GM19372 (cell line): ENCODE results near the gene SMCO4.

Experiments
- ATAC-seq: cut with Tn5 transposase; IDR thresholded peaks from one replicate; pipeline ENCODE4 v1.9.1; 2021; ENCODE audit warnings: mild to moderate bottlenecking, low read depth, moderate library complexity; ENCODE audit not compliant: unreplicated experiment

SMCO4 gene

DNA sequence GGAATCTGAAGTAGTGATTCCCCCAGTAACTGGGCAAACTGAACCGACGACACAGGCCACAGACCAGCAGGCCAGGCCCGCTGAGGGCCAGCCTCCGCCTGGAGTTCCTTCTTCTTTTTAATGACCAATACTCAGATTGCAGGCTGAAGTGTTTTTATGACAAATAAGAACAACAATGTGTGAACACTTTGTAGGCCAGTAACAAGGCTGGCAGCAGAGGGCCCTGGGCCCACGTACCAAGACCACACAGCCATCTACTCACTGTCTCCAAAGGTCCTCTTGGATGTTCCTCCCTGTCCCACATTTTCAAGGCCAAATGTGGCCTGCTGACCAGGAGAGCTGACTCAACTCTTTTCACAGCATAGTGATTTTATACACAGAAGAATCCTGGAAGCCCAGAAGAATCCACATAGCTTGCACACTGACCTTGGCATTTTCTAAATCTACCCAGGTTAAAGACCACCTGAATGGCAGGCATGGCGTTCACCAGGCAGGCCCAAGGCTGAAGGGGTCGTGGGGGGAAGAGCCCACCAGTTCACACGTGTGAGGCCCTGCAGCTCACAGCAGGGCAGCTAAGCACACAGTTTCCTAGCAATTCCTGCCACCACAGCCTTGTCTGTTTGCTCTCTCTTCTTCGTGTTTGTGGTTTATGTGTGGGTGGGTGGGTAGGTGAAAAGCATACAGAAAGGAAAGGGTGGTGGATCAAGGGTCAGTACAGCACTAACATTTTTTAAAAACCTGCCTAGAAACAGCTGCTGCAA lies 13.3 kb downstream of the SMCO4 start:
- peak; percentile 53 for ATAC-seq

DNA sequence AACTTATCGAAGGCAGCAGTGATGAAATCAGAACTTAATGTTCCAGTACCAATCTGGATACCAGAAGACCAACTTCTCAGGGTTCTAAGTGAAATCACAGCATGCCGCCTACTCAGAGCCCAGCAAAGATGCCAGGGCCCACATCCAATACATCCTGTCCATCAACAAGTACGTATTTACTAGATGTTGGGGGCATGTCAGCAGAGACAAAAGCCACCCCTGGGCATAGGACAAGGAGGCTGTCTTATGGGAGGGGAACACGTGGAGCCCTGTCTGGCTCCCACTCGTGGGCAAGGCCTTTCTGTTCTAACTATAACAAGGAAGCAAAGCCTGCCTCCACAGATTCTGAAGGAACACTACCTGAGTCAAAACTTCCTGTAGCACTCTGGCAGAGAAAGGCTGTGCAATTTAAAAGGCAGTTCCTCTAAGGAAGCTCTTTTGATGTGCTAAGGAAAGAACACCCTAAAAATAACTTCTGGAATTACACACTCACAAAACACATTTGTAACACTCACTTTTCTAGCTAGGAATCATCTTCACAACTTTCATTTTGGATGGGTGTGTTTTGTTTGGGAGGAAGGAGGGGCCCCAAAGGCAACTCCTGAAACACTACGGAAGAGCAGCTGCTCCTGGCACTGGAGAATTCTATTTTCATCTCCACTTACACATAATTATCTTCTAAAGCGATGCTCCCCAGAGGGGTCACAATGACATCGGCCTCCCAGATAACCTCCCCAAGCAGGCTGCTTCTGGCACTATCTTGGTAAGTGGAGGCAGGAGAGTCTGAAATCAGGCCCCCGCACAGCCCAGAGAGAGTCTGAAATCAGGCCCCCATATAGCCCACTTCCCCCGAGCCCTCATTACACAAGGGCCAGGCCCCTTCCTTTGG lies 14.2 kb downstream of the SMCO4 start:
- ATAC-seq = no peak

DNA sequence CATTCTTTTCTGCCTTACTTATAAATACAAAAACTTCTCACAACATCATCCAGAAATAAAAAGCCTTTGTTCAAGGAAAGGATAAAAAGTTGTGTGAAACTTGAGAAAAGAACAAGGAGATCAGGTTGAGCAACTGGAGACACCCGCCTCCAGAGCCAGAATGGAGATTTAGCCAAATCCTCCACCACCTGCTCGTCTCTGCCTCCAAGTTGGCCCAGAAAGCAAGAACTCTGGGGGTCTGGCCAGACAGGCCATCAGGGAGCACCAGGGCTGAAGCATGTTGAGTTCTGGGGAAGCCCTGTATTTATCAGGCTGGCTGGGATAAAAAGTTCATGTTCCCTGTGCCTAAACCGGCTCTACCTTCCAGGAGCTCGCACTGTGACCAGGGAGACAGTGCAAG lies 14.9 kb downstream of the SMCO4 start:
- ATAC-seq = no peak

DNA sequence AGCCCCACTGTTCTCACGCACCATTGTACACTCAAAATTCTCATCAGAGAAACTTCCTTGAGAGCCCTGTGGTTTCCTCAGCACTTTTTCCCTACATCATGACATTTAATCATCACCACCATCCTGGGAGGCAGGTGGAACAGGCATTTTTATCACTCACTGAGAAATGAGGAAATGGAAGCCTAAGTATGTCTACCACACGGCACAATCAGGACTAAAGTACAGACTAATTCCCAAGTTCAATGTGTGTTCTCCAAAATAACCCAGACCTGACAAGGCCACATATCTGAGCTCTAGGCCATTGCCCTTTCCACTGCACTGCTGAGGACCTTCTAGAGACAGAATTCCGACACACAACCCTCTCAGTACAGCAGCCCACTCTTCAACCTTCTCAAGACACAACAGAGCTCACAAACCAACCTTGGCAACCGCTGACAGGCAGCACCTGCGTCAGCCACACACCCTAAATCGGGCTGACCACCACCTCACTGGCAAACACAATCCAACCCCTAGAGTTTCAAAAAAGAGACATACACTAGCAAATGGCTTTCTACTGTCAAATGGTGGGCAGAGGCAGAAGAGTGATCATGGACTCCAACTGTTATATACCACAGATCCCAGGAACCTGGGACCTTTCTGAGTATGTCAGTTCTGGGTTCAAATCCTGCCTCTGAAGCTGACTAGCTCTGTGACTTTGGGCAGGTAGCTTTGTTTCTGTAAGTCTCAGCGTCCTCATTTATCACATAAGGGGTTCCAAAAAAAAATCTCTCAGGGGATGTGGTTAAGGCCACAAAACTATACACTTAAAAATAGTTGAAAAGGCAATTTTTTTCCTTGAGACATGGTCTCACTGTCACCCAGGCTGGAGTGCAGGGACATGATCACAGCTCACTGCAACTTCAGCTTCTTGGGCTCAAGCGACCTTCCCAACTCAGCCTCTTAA lies 16.3 kb downstream of the SMCO4 start:
- ATAC-seq = no peak

DNA sequence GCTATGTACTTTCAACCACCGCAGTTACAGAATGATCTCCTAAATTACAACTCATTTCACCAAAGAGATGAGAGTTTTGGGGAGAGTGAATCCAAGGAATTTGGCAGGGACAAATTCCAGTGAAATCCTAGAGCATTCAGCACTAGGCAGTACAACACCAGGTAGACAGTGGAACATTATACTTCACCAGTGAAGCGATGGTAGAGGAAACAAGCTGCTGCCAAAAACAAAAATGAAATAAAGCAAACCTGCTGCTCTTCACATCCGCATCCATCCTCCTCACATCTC lies 16.9 kb downstream of the SMCO4 start:
- no peak for ATAC-seq

DNA sequence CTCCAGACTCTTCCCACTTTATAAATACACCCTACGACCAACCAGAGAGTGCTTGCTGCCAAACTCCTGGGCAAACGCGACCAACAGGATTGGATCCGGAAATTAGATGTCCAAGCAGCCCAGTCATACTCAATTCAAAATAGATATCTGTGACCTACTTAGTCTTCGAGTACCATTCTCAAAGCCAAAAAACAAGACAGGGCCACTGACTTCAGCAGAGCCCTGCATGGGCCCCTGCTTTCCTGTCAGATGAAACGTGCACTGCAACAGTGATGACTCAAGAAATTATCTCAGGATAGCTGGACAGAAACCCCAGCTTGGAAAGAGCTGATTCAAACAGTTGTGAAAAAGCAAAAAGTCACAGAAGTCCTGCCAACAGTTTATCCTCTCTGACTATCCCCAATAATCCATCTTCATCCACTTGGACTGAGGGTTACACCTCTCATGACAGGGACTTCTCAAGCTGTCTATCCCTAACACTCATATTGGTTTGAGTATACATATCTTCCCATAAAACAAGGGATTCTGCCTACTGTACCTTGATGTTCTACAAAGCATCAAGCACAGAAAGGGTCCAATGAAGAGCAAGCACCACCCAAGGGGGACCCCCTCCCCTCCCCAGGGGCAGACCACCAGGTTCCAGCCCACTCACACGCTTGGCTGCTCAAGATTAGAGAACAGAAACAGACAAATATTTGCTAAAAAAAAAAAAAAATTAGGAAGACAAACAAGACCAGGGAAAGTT lies 17.4 kb downstream of the SMCO4 start:
- ATAC-seq = no peak

DNA sequence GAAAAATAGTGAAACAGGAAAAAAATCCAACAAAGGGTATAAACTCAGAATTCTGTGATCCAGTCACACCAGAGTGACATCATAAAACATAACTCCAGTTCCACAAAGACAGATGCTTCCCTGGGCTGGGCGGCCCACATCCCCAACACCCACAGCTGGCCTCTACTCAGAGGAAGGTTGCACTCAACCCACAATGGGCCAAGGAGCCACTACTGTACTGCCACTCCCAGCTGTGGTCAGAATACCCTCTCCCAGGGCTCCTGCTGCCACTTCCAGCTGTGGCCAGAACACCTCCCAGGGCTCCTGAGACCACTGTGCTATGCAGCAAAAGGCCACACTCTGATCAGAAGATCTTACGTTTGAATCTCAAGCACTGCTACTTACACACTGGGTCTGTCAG lies 18.3 kb downstream of the SMCO4 start:
- no peak for ATAC-seq

DNA sequence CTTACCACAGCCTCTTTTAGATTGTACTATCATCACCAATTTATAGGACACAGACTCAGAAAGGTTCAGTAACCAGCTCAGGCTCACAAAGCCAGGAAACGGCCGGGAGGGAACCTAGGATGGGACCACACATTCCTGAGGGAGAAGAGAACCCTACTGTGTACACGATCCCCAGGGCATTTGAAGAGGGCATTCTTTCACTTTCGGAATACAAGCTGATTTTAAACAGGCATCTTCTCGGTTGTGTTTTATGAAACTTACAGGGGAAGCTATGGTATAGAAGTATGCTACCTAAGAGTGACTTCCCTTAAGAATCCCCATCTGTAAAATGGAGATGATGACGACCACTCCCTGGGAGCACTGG lies 19.0 kb downstream of the SMCO4 start:
- peak; percentile 53 for ATAC-seq

DNA sequence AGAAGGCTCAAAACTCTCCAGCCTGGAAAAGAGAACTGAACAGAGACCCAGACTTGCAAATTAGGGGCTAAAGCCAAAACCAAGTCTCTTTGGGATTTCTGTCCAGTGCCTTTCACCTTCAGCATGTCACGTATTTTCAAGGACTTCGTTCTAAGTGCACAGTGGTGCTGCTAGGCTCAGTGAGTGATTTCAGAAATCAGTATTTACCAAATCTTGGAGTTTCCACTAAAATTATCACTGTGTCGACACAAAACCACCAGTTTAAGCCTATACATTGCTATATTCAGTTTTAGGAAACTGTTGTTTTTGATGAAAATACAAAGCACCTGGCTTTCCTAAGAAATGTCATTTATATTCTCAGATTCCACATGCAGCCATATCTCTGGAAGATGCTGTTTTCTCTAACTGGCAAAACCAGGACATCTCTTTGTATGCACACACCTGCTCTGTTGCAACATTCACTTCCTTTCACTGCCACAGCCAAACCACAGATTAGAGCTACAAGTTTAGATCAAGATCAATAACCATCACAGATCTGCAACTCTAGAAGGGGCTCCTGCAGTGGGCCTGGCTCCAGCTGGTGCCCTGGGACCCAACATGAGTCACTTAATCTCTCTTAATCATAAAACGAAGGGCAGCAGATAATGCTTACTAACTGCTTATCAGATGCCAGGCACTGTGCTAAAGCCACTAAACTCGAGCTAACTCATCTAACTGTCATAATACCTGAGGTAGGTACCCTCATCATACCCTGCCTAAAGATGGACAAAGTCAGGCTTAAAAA lies 22.3 kb downstream of the SMCO4 start:
- no peak for ATAC-seq

DNA sequence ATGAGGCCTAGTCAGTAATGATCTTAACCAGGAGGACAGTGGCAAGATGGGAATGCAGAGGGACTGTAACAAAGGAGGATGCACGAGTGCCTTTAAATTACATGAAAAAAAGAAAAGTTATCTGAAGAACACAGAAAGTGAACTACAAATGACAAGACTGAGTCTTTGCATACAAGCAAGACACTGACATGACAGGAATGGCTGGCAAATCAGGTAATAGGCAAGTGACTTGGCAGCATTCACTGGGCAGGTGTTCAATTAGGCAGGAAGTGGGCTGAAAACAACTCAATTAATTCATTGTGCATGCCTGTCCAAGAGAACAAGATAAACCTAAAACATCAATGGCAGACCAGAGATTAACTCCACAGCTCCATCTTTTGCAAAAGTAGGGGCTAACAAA lies 24.0 kb downstream of the SMCO4 start:
- no peak for ATAC-seq

DNA sequence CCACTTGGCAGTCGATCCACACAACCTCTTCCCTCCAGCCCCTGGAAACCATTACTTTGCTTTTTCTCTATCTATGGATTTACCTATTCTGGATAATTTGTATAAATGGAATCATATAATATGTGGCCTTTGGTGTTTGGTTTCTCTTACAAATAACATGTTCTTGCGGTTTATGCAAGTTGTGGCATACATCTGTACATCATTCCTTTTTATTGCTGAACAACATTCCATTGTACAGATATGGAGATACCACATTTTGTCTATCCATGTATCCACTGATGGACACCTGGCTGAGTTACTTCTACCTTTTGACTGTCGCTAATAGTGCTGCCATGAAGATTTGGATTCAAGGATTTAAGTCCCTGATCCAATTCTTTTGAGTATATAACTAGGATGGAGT lies 25.1 kb downstream of the SMCO4 start:
- no peak for ATAC-seq

DNA sequence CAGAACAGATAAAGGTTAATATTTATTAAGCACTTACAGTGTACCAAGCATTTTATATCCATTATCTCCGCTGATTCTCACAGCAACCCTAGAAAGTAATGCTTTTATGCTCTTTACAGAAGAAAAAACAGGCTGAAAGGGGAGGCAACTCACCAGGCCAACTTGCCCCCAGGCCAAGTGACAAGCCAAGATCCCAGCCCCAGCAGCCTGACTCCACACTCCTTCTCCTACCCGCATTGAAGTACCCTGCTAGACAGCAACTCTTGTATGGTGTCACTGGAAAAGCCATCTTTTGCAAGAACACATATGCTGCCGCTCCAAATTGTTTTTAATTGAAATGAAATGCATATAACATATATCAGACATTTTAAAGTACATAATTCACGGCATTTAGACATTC lies 25.6 kb downstream of the SMCO4 start:
- ATAC-seq = no peak

DNA sequence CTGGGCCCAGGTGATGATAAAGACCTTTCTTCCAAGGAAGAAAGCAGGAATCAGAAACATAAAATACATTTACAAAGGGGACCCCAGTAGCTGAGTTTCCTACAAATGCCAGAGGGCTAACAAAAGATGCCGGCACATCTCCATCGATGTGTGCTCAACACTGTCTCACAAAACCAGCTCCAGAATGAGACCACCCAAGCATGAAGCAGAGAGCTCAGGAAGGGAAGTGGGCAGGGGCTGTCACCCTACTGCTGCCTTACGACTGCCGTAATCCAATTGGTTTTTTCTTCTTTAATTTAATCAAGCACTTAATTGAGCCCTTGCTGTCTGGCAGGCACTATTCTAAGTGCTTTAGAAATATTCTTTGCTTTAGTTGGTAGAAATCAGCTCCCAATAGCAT lies 26.1 kb downstream of the SMCO4 start:
- no peak for ATAC-seq

DNA sequence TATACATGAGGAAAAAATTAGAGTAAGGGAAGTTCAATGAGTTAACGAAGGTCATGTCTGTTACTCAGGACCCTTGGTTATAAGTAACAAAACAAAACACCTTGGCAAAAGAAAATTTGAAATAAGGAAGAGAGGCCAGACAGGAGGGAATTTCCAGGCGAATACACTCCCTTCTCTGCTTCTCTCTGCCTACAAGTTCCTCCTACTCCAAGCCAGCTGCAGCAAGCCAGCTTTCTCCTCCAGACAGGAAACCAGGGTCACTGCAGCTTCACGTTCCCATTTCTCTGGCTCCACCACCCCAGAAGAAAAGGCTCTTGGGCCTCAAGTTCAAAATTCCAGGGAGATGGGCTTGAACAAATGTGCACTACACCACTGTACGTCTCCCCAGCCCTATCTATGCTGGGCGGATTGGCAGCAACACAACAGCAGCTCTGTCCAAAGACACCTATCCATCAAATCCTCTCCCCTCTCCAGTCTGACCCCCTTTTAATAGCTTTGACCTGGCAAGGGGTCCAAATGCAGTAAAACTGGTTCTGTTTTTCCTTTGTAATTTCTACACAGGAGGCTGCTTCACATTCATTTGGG lies 27.7 kb downstream of the SMCO4 start:
- no peak for ATAC-seq

DNA sequence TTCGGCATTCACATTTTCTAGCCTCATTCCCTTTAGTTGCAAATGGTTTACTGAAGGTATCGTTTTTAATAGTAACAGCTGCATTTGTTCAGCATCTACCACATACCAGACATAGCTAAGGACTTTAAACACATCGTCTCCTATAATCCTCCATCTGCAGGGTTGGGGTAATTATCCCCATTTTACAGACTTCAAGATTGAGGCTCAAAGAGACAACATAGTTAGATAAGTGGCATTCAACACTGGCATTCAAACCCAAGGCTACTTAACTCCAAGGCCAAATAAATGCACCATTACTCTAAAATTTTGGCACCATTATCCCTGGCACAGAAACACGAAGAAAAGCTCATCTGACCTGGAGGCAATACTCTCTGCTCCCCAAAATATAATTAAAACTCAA lies 28.5 kb downstream of the SMCO4 start:
- no peak for ATAC-seq

DNA sequence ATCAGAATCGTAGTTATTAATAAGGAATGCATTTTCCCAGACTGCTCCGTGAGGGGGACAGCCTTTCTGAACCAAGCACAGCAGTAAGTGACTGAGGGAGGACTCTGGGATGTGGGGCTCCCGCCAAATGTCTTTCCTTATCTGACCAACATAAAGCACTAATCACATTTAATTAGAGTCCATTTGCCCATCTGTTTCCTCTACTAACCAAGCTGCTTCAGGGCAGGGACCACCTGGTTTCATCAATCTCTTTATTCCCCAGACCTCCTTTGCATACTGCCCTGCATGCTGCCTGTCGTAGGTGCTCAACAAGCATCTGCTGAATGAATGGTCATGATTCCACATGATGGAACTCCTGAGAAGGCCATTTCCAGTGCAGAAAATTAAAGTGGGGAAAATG lies 29.4 kb downstream of the SMCO4 start:
- ATAC-seq = no peak

DNA sequence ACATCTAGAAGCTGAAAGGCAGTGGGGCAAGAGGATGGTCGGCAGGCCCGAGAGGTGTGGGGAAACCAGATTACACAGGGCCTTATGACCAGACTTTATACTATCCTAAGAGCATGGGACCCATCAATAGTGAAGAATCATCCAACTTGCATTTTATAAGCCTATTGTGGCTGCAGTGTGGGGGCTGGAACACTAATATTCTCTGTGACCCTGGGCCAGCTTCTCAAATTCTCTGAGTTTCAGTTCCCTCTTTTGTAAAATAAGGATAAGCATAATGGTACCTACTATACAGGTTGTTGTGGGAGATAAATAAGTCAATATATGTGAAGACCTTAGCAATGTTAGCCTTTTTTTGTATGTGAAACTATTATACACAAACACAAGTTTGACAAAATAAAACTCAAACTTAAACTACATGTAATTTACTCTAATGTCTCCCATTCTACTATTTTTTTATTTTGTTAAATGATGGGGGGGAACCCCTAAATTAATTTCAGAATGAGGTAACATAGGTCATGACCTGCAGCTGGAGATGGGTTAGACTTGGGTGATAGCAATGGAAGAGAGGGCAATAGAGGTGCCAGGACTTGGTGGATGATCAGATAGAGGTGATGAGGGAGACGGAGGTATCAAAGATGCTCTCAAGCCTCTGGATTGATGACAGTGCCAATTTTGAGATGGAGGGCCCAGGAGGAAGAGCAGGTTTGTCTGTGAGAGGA lies 30.1 kb downstream of the SMCO4 start:
- ATAC-seq = peak; percentile 63

DNA sequence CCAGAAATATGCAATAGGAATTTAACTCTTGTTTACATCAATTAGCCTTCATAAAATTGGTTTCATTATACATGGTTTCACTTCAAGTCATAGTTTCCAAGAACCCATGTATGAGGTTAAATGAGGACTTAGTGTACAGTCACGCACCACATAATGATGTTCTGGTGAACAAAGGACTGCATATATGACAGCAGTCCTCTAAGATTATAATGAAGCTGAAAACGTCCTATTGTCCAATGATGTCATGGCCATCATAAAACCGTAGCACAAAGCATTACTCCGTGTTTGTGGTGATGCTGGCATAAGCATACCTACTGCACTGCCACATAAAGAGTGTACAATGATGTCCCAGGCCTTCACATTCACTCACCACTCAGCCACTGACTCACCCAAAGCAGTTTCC lies 31.1 kb downstream of the SMCO4 start:
- ATAC-seq = peak; percentile 84
